Endothelial cell of umbilical vein (primary cell): ENCODE data around the gene PCLO. TPM values are rescaled to one million over a fixed set of nuclear protein-coding genes. Genes with fewer than 3 reads are reported as not detected.

Experiments used
- BruUV-seq: library from RNA; stranded (reverse); fragments of 400-500 nt; replicated peaks from 2 replicates; lab custom pipeline; 2021; lab: Mats Ljungman, UMichigan
- CTCF ChIA-PET: fragments of 300-600, 350-600 bp; sonication (Branson Sonifier 250); formaldehyde crosslinking; loops from one replicate; lab custom pipeline; 2021; ENCODE audit warnings: antibody characterized with exemption, inconsistent platforms; lab: Charles Lee
- POLR2A ChIA-PET: fragments of 300-600, 350-600 bp; sonication (Branson Sonifier 250); formaldehyde crosslinking; loops from one replicate; lab custom pipeline; 2021; ENCODE audit warnings: antibody characterized with exemption, inconsistent platforms; lab: Charles Lee
- DNase-seq: peaks from one replicate; pipeline ENCODE4 v3.0.0-alpha.2; 2011; ENCODE audit warnings: low read depth, low spot score
- FAIRE-seq: peaks from 2 replicates; lab custom pipeline; 2011; peaks lifted over from hg19 to GRCh38; lab: Jason Lieb, UNC
- H2AFZ ChIP-seq: 2 replicates; pipeline ENCODE4 v1.6.0; 2012; ENCODE audit warnings: low read depth, low read length, control low read depth, inconsistent platforms
- H3K27ac ChIP-seq: 2 replicates; pipeline ENCODE4 v1.5.1; 2011; ENCODE audit warnings: low read depth, mild to moderate bottlenecking, control low read depth, low read length, moderate library complexity; ENCODE audit not compliant: insufficient read depth
- H3K27me3 ChIP-seq, 2 experiments: 2 replicates each; pipeline versions ENCODE4 v1.6.0 to v1.6.1; 2011; ENCODE audit warnings: low read length in 2 of 2, mixed read lengths in 1 of 2; ENCODE audit not compliant: control insufficient read depth in 2 of 2, insufficient read depth in 2 of 2
- H3K36me3 ChIP-seq, 2 experiments: 2 replicates in 1 of 2; 3 replicates in 1 of 2; pipeline ENCODE4 v1.5.1; 2011; ENCODE audit warnings: low read length in 2 of 2, mild to moderate bottlenecking in 1 of 2, moderate library complexity in 1 of 2; ENCODE audit not compliant: control insufficient read depth in 2 of 2, insufficient read depth in 2 of 2; ENCODE audit errors: extremely low read depth in 1 of 2
- H3K4me1 ChIP-seq: 3 replicates; pipeline ENCODE4 v1.5.1; 2011; ENCODE audit warnings: mild to moderate bottlenecking, low read length; ENCODE audit not compliant: control insufficient read depth, insufficient read depth; ENCODE audit errors: extremely low read depth
- H3K4me2 ChIP-seq: 2 replicates; pipeline ENCODE4 v1.6.1; 2011; ENCODE audit warnings: low read length, control low read depth, mixed read lengths; ENCODE audit not compliant: insufficient read depth
- H3K4me3 ChIP-seq, 3 experiments: fragments of 200-600 bp in 1 of 3; sonication (generic), shearing (Covaris generic) in 1 of 3; replicated peaks in 1 of 3; 2 replicates each; pipeline ENCODE4 v1.5.1; 2011 to 2016; ENCODE audit warnings: control low read depth in 3 of 3, low read length in 3 of 3, mild to moderate bottlenecking in 2 of 3, inconsistent platforms in 1 of 3, low read depth in 1 of 3, moderate library complexity in 1 of 3; ENCODE audit not compliant: insufficient read depth in 1 of 3
- H3K79me2 ChIP-seq: 2 replicates; pipeline ENCODE4 v1.6.0; 2012; ENCODE audit warnings: low read length, inconsistent platforms; ENCODE audit not compliant: control insufficient read depth, insufficient read depth
- H3K9ac ChIP-seq: replicated peaks from 2 replicates; pipeline ENCODE3; 2011; ENCODE audit warnings: low read length, control low read depth; ENCODE audit not compliant: insufficient read depth; ENCODE audit errors: extremely low read depth
- H3K9me1 ChIP-seq: replicated peaks from 3 replicates; pipeline ENCODE4 v1.6.0; 2011; ENCODE audit warnings: mild to moderate bottlenecking, low read length; ENCODE audit not compliant: control insufficient read depth, insufficient read depth; ENCODE audit errors: extremely low read depth
- H3K9me3 ChIP-seq: replicated peaks from 2 replicates; pipeline ENCODE4 v1.5.1; 2012; ENCODE audit warnings: low read length, inconsistent platforms; ENCODE audit not compliant: control insufficient read depth, insufficient read depth
- H4K20me1 ChIP-seq: replicated peaks from 2 replicates; pipeline ENCODE3; 2011; ENCODE audit warnings: mild to moderate bottlenecking, low read length; ENCODE audit not compliant: control insufficient read depth, insufficient read depth; ENCODE audit errors: extremely low read depth
- CTCF ChIP-seq, 2 donors: IDR thresholded peaks; 1 replicate in 1 of 2; 2 replicates in 1 of 2; pipeline ENCODE4 v1.5.1; 2011; ENCODE audit warnings: low read length in 2 of 2, mild to moderate bottlenecking in 2 of 2, moderate library complexity in 2 of 2, control low read depth in 1 of 2, inconsistent platforms in 1 of 2, low read depth in 1 of 2; ENCODE audit not compliant: insufficient read depth in 1 of 2; ENCODE audit errors: extremely low read depth in 1 of 2
- EZH2 ChIP-seq: IDR thresholded peaks from 2 replicates; pipeline ENCODE4 v1.6.1; 2012; ENCODE audit warnings: borderline replicate concordance, low read depth, mild to moderate bottlenecking, moderate library complexity, low read length, inconsistent platforms; ENCODE audit not compliant: severe bottlenecking
- FOS ChIP-seq: IDR thresholded peaks from 2 replicates; pipeline ENCODE4 v1.6.1; 2011; ENCODE audit warnings: mild to moderate bottlenecking, low read length, moderate library complexity, borderline replicate concordance; ENCODE audit not compliant: insufficient read depth
- GATA2 ChIP-seq: IDR thresholded peaks from 2 replicates; pipeline ENCODE4 v1.7.0; 2011; ENCODE audit warnings: low read depth, mild to moderate bottlenecking, moderate library complexity, mixed read lengths, low read length; ENCODE audit not compliant: insufficient read length, insufficient read depth
- JUN ChIP-seq: IDR thresholded peaks from 2 replicates; pipeline ENCODE4 v1.6.1; 2011; ENCODE audit warnings: borderline replicate concordance, low read depth; ENCODE audit not compliant: insufficient read length, insufficient read depth
- MAX ChIP-seq: IDR thresholded peaks from 2 replicates; pipeline ENCODE4 v1.6.1; 2011; ENCODE audit not compliant: insufficient read depth, insufficient read length
- MYC ChIP-seq: IDR thresholded peaks from one replicate; pipeline ENCODE4 v1.6.1; 2011; ENCODE audit warnings: mild to moderate bottlenecking, low read depth, low read length
- POLR2A ChIP-seq: IDR thresholded peaks from 2 replicates; pipeline ENCODE4 v1.6.1; 2012; ENCODE audit warnings: low read depth, mild to moderate bottlenecking, control low read depth, low read length
- POLR2AphosphoS5 ChIP-seq: IDR thresholded peaks from 2 replicates; pipeline ENCODE4 v1.6.1; 2012; ENCODE audit warnings: low read depth, mild to moderate bottlenecking, control low read depth, low read length, moderate library complexity; ENCODE audit not compliant: insufficient read depth
- dilution Hi-C: fragments of 300-500 bp; cut with MboI; formaldehyde crosslinking; loops from one replicate; pipeline ENCODE4 v1.15.0; 2019; ENCODE audit warnings: low sequenced_read_pairs; ENCODE audit not compliant: extremely low pct_ligation_motif_present
- intact Hi-C: fragments of 100-400 bp; cut with micrococcal nuclease; formaldehyde crosslinking; loops from one replicate; pipeline ENCODE4 v1.10.0; 2022
- polyA plus RNA-seq, 4 experiments: library from polyadenylated mRNA; depleted of rRNA in 3 of 4; stranded (reverse) in 3 of 4; unstranded in 1 of 4; fragments of >200 nt; gene quantifications; 2 replicates each; pipeline versions ENCODE4 v1.2.1 to v1.2.3, GENCODE V29; 2011 to 2012; ENCODE audit warnings: missing spikeins in 1 of 4
- total RNA-seq: library from RNA; stranded (reverse); gene quantifications from 2 replicates; pipeline ENCODE4 v1.2.3, GENCODE V29; 2021

Gene PCLO
- total and polyA plus RNA-seq, 2 donors (not counting 3 experiments of a cell fraction or from before 2014, with no cell fraction given): 0.04 to 0.75 TPM

- no peaks in the 10 kb centered on the region for H3K9me3 ChIP-seq
- ChIA-PET POLR2A (no interaction called here), CTCF (no interaction called here)
- H3K36me3 ChIP-seq: no peaks in the 10 kb centered on the region
- H2AFZ ChIP-seq: no peak overlapping the region
- dilution Hi-C loops (no loop called here), intact Hi-C loops (no loop called here)
- H3K4me3 ChIP-seq: no peak overlapping the region
- peaks cover 0 to 2% of the 10 kb centered on the region in 2 experiments for H3K27me3 ChIP-seq
- H3K4me2 ChIP-seq: no peak overlapping the region
- no peaks in the 10 kb centered on the region for H3K4me1 ChIP-seq
- H3K27ac ChIP-seq: no peak overlapping the region
- FAIRE-seq (no peak), DNase-seq (no peak)
- no peaks in the 10 kb centered on the region for H4K20me1 ChIP-seq
- H3K9me1 ChIP-seq: no peaks in the 10 kb centered on the region
- TF ChIP-seq POLR2A (no peak), GATA2 (no peak), FOS (no peak), POLR2AphosphoS5 (no peak)
- H3K9ac ChIP-seq: no peak overlapping the region
- BruUV-seq: no TSS peak
- H3K79me2 ChIP-seq: no peaks in the 10 kb centered on the region
These were observed 182.4 kb downstream of the PCLO start for GRCh38 chr7:82980130-82980788.

GRCh38 chr7:82975811-82976468 is 186.7 kb downstream of the PCLO start:
- H3K4me1 ChIP-seq: no peaks in the 10 kb centered on the region
- no peak overlapping the region for H3K9ac ChIP-seq
- no peaks in the 10 kb centered on the region for H3K9me1 ChIP-seq
- H2AFZ ChIP-seq: no peak overlapping the region
- DNase-seq (no peak), FAIRE-seq (no peak)
- peaks cover 0 to 2% of the 10 kb centered on the region in 2 experiments for H3K27me3 ChIP-seq
- no peaks in the 10 kb centered on the region for H3K9me3 ChIP-seq
- no peaks in the 10 kb centered on the region for H4K20me1 ChIP-seq
- intact Hi-C loops (no loop called here), dilution Hi-C loops (no loop called here)
- H3K4me3 ChIP-seq: no peak overlapping the region
- BruUV-seq: no TSS peak
- POLR2A ChIA-PET: no interaction called here
- H3K79me2 ChIP-seq: no peaks in the 10 kb centered on the region
- no peaks in the 10 kb centered on the region for H3K36me3 ChIP-seq
- H3K27ac ChIP-seq: no peak overlapping the region
- TF ChIP-seq MYC (no peak), EZH2 (no peak), FOS (no peak), JUN (no peak), POLR2A (no peak), MAX (no peak), POLR2AphosphoS5 (no peak), CTCF (IDR thresholded peaks at IDR 0.05; ENCODE audit: extremely low read depth in 1 of 2, insufficient read depth in 1 of 2, low read depth in 1 of 2, low read length in 2 of 2) (no peak), GATA2 (no peak)
- CTCF ChIA-PET: no interaction called here
- no peak overlapping the region for H3K4me2 ChIP-seq
